Skeletal muscle satellite cell (primary cell): ENCODE results near the gene EPHB1.

Experiments used
- H3K27me3 ChIP-seq: 2 replicates; pipeline ENCODE4 v1.7.0; 2013; ENCODE audit warnings: low read length; ENCODE audit not compliant: control insufficient read depth, insufficient read depth
- H3K36me3 ChIP-seq: 2 replicates; pipeline ENCODE4 v1.7.0; 2013; ENCODE audit warnings: mild to moderate bottlenecking, control low read depth, low read length; ENCODE audit not compliant: insufficient read depth
- H3K4me1 ChIP-seq: 2 replicates; pipeline ENCODE4 v1.7.0; 2013; ENCODE audit warnings: low read length; ENCODE audit not compliant: control insufficient read depth, insufficient read depth
- H3K4me2 ChIP-seq: 2 replicates; pipeline ENCODE4 v1.7.0; 2013; ENCODE audit warnings: mild to moderate bottlenecking, low read length
- H3K4me3 ChIP-seq: 2 replicates; pipeline ENCODE4 v1.7.0; 2013; ENCODE audit warnings: low read length
- H3K9ac ChIP-seq: 2 replicates; pipeline ENCODE4 v1.7.0; 2013; ENCODE audit warnings: mild to moderate bottlenecking, low read depth, low read length, moderate library complexity
- H3K9me3 ChIP-seq: replicated peaks from 2 replicates; pipeline ENCODE4 v1.7.0; 2013; ENCODE audit warnings: mild to moderate bottlenecking, control low read depth, low read length

EPHB1 gene

GRCh38 chr3:134813618-134814017, 18.6 kb downstream of the EPHB1 start:
- no peaks in the 10 kb centered on the region for H3K9me3 ChIP-seq
- no peak overlapping the region for H3K9ac ChIP-seq
- no peaks in the 10 kb centered on the region for H3K36me3 ChIP-seq

GRCh38 chr3:134815519-134815918, 20.5 kb downstream of the EPHB1 start:
- H3K4me1 ChIP-seq, result no peaks in the 10 kb centered on the region
- no peak overlapping the region for H3K4me3 ChIP-seq
- H3K9ac ChIP-seq, result no peak overlapping the region
- no peaks in the 10 kb centered on the region for H3K36me3 ChIP-seq
- H3K4me2 ChIP-seq, result no peak overlapping the region
- H3K9me3 ChIP-seq, result no peaks in the 10 kb centered on the region
- no peaks in the 10 kb centered on the region for H3K27me3 ChIP-seq

More at GRCh38 chr3:134813618-134814017, 18.6 kb downstream of the EPHB1 start:
- H3K27me3 ChIP-seq, result no peaks in the 10 kb centered on the region
- no peaks in the 10 kb centered on the region for H3K4me1 ChIP-seq
- H3K4me2 ChIP-seq, result no peak overlapping the region
- H3K4me3 ChIP-seq, result no peak overlapping the region

GRCh38 chr3:134816623-134817022, 21.6 kb downstream of the EPHB1 start:
- H3K4me3 ChIP-seq, result no peak overlapping the region
- no peaks in the 10 kb centered on the region for H3K36me3 ChIP-seq
- no peaks in the 10 kb centered on the region for H3K9me3 ChIP-seq
- H3K9ac ChIP-seq, result no peak overlapping the region
- no peaks in the 10 kb centered on the region for H3K4me1 ChIP-seq
- no peak overlapping the region for H3K4me2 ChIP-seq
- no peaks in the 10 kb centered on the region for H3K27me3 ChIP-seq

- Histone ChIP-seq H3K4me3 (no peak overlapping the region), H3K4me1 (no peaks in the 10 kb centered on the region), H3K36me3 (no peaks in the 10 kb centered on the region), H3K4me2 (no peak overlapping the region), H3K9ac (no peak overlapping the region), H3K9me3 (no peaks in the 10 kb centered on the region), H3K27me3 (no peaks in the 10 kb centered on the region)
These were observed 22.2 kb downstream of the EPHB1 start for GRCh38 chr3:134817297-134817696.

DNA sequence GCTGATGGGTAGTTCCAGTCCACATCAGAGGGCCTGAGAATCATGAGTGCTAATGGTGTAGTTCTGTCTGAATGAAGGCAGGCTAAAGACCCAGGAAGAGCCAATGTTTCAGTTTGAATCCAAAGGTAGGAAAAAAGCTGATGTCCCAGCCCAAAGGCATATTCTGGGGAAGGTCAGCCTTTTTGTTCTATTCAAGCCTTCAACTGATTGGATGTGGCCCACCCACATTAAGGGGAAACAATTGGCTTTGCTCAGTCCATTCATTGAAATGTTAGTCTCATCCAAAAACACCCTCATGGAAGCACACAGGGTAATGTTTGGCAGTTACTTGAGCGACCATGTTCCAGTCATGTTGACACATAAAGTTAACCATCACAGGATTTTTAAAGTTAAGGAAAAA, 25.9 kb downstream of the EPHB1 start:
- Histone ChIP-seq H3K9me3 (no peaks in the 10 kb centered on the region), H3K4me3 (no peak overlapping the region), H3K4me2 (no peak overlapping the region), H3K9ac (no peak overlapping the region), H3K36me3 (no peaks in the 10 kb centered on the region), H3K4me1 (no peaks in the 10 kb centered on the region), H3K27me3 (peaks cover 4% of the 10 kb centered on the region)

- H3K27me3 ChIP-seq, result peaks cover 4% of the 10 kb centered on the region
- H3K36me3 ChIP-seq, result no peaks in the 10 kb centered on the region
- no peak overlapping the region for H3K4me2 ChIP-seq
These were observed 27.0 kb downstream of the EPHB1 start for GRCh38 chr3:134822090-134822489.

DNA sequence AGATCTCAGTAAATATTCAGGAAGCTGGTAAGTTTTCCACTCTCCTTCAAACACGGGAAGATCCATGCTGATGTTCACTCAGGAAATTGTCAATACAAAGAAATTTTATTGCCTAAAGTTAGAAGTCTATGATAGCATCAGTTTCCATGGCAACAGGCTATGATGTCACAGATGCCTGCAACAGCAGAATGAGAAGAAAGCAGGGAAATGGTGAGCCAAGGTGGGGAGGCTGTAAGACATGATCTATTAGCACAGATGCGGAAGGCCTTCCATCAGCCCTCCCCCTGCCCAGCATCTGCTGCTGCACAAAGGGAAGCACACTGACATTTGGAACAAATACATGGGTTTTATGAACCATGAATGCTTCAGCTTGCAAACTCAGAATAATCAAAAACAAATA, 28.6 kb downstream of the EPHB1 start:
- Histone ChIP-seq H3K27me3 (peaks cover 4% of the 10 kb centered on the region), H3K4me2 (no peak overlapping the region), H3K4me3 (no peak overlapping the region), H3K9me3 (no peaks in the 10 kb centered on the region), H3K36me3 (no peaks in the 10 kb centered on the region), H3K9ac (no peak overlapping the region), H3K4me1 (no peaks in the 10 kb centered on the region)

More at GRCh38 chr3:134822090-134822489, 27.0 kb downstream of the EPHB1 start:
- H3K9ac ChIP-seq, result no peak overlapping the region
- H3K4me3 ChIP-seq, result no peak overlapping the region
- H3K4me1 ChIP-seq, result no peaks in the 10 kb centered on the region
- no peaks in the 10 kb centered on the region for H3K9me3 ChIP-seq

GRCh38 chr3:134824791-134825190, 29.7 kb downstream of the EPHB1 start:
- Histone ChIP-seq H3K4me2 (no peak overlapping the region), H3K36me3 (no peaks in the 10 kb centered on the region), H3K9ac (no peak overlapping the region), H3K9me3 (no peaks in the 10 kb centered on the region), H3K4me1 (no peaks in the 10 kb centered on the region), H3K27me3 (peaks cover 4% of the 10 kb centered on the region), H3K4me3 (no peak overlapping the region)

DNA sequence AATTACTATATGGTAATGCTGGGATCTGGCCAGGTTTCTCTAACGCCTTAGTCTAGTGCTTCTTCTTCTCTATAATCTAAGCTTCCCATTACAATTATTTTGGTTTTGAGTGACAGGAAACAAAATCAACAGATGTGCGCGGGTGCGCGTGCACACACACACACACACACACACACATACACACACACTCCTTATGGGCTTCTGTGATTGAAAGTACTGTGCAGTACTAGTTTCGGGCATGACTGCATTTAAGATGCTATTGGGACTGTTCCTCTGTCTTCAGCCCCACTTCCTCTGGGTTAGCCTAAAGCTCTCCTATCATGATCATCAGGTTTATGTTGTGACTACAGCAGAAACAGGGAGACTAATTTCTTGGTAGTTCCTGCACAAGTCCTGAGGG, 32.2 kb downstream of the EPHB1 start:
- Histone ChIP-seq H3K9me3 (no peaks in the 10 kb centered on the region), H3K4me1 (no peaks in the 10 kb centered on the region), H3K9ac (no peak overlapping the region), H3K27me3 (peaks cover 4% of the 10 kb centered on the region), H3K4me3 (no peak overlapping the region), H3K36me3 (no peaks in the 10 kb centered on the region), H3K4me2 (no peak overlapping the region)

GRCh38 chr3:134829721-134830120, 34.7 kb downstream of the EPHB1 start:
- Histone ChIP-seq H3K4me2 (no peak overlapping the region), H3K27me3 (peaks cover 6% of the 10 kb centered on the region), H3K9me3 (no peaks in the 10 kb centered on the region), H3K36me3 (no peaks in the 10 kb centered on the region), H3K4me1 (no peaks in the 10 kb centered on the region), H3K4me3 (no peak overlapping the region), H3K9ac (no peak overlapping the region)

DNA sequence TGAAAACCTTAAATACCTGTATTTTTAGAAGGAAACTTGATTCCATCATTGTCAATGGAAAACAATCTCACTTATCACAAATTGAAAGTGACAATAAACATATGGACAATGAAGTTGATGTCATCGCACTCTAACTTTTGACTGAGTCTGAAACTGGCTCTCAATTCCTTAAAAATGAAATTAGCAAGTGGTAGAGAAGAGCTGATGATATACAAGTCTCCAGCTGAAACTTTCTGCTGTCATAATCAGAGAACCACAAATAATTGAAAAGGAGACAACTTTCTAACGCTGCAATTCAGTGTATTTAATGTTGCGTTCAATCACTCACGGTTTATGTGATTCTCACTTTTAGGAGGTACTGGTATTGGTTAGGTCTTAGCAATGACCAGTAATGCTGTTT, 37.5 kb downstream of the EPHB1 start:
- Histone ChIP-seq H3K4me3 (no peak overlapping the region), H3K9me3 (no peaks in the 10 kb centered on the region), H3K9ac (no peak overlapping the region), H3K4me1 (no peaks in the 10 kb centered on the region), H3K4me2 (no peak overlapping the region), H3K36me3 (no peaks in the 10 kb centered on the region), H3K27me3 (peaks cover 3% of the 10 kb centered on the region)

DNA sequence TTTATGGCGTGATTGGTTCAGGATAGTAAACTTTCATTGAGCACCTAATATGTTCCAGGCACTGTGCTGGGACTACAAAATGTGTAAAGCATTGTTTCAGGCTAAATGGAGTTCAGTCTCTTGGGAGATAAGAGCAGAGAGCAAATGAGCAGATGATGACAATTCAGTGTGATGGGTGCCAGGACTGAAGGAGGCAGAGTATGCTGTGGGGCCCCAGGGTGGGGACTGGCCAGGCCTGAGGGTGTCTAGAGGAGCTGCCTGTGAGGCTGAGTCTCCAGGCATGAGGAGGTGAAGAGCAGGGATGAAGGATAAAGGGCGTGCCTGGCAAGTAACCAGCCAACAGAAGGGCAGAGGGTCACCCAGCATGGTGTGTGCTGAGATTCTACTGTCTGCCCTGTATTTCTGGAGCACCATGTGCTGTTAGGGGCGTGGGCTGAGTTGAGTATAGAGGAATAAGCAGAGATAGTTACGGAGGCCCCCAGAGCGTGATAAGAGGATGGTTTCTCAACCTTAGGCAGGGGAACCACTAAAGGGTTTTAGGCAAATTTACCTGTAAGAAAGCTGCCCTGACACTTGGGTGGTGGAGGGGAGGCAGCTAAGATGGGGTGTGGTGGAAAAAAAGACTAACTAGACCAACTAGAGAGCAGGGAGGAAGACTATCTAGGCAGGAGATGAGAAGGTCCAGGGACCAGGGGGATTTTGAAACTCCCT, 38.5 kb downstream of the EPHB1 start:
- Histone ChIP-seq H3K9ac (no peak overlapping the region), H3K9me3 (no peaks in the 10 kb centered on the region), H3K4me2 (no peak overlapping the region), H3K4me1 (no peaks in the 10 kb centered on the region), H3K4me3 (no peak overlapping the region), H3K36me3 (no peaks in the 10 kb centered on the region), H3K27me3 (peaks cover 3% of the 10 kb centered on the region)
